Tibial nerve (tissue), 4 donors: Measurements from ENCODE around the gene PPP6R2.

Experiments used
- CTCF ChIP-seq, 5 experiments: fragments of 200-600 bp in 3 of 5; fragments of 450-650 bp in 2 of 5; sonication (generic) in 3 of 5; IDR thresholded peaks; one replicate each; pipeline ENCODE4 v1.5.1; 2016 to 2019; ENCODE audit warnings: antibody characterized with exemption in 5 of 5, mild to moderate bottlenecking in 3 of 5, moderate library complexity in 2 of 5
- EP300 ChIP-seq, 2 donors: sonication (generic); formaldehyde crosslinking; IDR thresholded peaks; one replicate each; pipeline ENCODE4 v1.6.1; 2017; ENCODE audit warnings: antibody characterized with exemption in 2 of 2, mild to moderate bottlenecking in 1 of 2
- POLR2A ChIP-seq, 2 donors: fragments of 450-650 bp; IDR thresholded peaks; one replicate each; pipeline ENCODE4 v1.6.1; 2017; ENCODE audit warnings: antibody characterized with exemption in 2 of 2, mild to moderate bottlenecking in 2 of 2, moderate library complexity in 2 of 2

GRCh38 chr22:50447576-50448551 is 104.7 kb downstream of the PPP6R2 start:
- TF ChIP-seq CTCF (IDR thresholded peaks at IDR 0.05) (no peak), POLR2A (IDR thresholded peaks at IDR 0.05) (no peak), EP300 (IDR thresholded peaks at IDR 0.05) (no peak)
